ENCODE data around the gene UBXN4. TPM values are rescaled to one million over a fixed set of nuclear protein-coding genes. Genes with fewer than 3 reads are reported as not detected.
"Not testable (repeated sequence)": the region's sequence is repeated elsewhere in the genome, so short reads cannot be mapped to it uniquely, and the experiment has no call there.

Gene UBXN4
- polyA plus RNA-seq, 1 donor, result 68.6 TPM

DNA sequence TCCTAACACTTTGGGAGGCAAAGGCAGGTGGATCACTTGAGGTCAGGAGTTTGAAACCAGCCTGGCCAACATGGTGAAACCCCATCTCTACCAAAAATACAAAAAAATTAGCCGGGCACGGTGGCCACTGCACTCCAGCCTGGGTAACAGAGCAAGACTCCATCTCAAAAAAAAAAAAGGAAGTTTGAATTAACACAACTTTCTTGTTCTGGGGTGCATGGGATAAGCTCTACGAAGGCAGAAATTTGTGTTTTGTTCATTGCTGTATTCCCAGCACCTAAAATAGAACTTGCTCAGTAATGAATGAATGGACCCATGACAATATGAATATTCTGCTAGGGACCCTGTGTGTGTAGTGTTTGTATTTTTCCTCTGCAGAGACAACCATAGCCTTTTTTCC lies 66.2 kb downstream of the UBXN4 start:
- DNase-seq (ENCODE audit: low read depth), result not testable (repeated sequence)

DNA sequence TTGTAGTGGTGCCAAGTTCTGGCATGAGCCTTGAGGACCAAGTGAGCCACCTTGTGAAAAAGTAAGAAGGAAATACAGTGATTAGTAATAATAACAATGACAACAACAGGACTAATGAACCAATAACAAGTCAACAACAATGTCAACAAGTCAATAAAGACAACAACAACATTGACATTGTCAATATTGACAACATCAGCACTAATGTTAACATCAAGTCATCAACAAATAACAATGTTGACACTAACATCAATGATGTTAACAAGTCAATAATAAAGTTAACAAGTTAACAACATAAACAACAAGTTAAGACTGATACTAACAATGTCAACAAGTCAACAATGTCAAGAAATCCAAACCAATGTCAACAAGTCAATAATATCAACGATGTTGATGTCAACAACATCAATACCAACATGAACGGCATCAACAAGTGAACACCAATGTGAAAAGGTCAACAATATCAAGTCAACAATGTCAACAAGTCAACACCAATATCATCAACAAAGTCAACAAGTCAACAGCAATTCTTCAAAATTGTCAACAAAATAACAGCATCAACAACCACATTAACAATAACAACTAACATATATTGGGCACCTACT lies 71.4 kb downstream of the UBXN4 start:
- DNase-seq (ENCODE audit: low read depth), result no peak

DNA sequence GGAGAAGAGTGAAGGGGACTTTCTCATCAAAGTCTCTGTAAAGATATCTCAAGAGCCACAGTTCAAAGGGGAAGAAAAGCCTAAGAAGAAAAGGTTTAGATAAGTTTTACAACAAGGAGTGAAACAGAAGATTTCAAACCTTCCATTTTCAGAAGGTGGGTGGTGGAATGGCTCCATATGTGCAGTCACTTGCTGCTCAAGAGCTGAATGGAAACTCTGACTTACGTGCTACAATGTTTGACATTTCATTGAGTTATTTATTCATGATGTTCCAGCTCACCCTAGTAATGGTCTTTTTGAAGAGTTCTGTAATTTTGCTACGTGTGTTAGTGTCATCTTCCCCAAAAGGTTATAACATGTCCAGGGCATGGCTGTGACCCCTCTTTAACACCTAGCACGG lies 73.6 kb downstream of the UBXN4 start:
- no peak for DNase-seq (ENCODE audit: low read depth)

DNA sequence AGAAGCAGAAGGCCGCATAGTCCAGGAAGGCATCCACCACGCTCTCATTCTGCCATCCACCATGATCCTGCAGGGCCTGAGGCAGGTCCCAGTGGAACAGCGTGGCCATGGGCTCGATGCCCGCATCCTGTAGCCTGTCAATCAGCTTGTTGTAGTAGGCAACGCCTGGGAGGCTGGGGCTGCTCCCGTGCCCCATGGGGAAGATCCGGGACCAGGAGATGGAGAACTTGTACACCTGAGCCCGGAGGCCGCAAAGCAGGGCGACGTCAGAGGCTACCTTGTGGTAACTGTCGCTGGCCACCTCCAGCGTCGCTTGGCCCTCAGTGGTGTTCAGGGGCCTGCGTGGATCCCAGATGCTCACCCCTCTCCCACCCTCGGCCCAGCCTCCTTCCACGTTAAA lies 75.8 kb downstream of the UBXN4 start:
- no peak for DNase-seq (ENCODE audit: low read depth)

DNA sequence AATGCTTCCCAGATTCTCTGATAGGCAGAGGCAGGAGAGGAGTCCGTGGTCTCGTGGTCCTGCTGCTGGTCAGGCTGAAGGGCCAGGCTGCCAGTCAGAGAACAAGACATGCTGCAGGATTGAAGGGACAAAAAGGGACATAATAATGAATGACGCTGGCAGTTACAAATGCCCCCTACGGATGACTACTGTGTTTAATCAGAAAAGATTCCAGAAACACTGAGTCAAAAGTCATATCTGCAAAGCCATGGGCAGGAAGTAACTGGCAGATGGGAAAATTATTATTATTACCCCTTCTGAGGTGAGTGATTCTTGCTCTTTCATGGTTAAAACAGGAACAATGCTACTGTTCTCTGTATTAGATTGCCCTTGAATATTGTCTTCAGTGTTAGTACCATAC lies 76.3 kb downstream of the UBXN4 start:
- no peak for DNase-seq (ENCODE audit: low read depth)

DNA sequence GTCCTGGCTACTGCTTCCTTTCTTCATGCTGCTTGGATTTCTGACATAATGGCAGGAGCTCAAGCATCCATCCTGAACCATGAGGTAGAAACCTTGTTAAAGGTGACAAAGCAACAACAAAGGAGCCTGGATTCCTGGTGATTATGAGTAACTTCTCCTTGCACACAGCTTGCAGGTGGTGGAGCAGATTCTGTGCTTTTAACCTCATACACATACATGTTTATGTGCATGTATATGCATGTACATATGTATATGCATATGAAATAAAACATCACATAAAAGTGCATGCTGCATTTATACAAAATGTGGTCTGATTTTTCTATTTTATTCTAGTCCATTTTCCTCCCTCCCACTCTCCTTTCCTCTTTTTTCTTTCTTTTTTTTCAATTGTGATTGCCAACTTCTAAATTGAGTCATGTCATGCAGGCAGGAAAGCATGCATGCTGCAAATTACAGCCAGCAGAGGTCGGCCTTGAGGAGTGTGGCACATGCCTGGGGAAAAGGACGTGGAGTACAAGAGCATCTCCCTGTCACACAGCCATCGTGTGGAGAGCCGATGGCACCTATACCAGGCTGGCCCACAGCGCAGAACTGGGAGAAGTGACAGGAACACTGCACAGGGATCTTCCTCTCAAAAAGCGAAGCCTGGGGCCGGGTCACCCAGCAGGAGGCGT lies 77.4 kb downstream of the UBXN4 start:
- no peak for DNase-seq (ENCODE audit: low read depth)

DNA sequence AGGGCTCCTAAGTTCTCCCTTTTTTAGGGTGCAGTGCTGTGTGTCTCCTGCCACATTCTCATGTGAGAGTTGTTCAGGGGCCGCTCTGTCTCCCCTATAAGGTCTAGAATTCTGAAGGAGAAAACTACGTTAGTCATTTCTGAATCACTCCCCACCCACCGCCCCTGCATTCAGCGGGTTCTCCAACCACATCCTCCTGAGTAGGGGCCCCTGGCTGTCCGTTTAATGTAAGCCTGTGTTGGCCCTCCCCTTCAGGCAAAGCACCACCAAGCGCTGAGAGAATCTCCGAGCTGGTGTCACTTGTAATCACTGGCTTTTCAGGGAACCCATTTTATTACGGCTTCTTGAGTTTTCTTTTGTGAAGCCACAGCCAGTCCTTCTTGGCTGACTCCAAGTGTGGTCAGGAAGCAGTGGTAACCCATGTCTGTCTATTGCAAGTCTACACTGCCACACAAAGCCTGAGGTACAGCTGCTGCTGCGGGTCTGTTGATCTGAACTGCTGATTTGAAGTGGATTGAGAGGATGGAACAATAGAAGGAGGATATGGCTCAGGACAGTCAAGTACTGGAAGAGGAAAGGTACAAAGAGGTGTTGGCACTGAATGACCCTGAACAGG lies 78.5 kb downstream of the UBXN4 start:
- no peak for DNase-seq (ENCODE audit: low read depth)

DNA sequence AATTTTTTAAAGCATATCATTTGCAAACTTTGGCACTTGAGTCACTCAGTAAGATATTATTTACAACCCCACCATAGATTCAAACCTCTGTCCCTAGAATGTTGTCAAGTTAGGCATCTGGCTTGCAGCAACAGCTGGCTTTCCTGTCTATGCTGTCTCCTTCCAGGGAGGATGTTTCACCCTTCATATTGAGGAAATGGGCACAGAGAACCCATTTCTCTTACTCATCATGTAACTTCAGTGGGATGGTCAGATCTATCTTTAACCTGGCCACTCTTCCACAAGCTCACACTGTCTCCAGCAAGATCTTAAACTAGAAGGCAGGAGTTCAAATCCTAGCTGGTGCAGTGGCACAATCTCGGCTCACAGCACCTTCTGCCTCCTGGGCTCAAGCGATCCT lies 79.5 kb downstream of the UBXN4 start:
- DNase-seq (ENCODE audit: low read depth), result no peak

DNA sequence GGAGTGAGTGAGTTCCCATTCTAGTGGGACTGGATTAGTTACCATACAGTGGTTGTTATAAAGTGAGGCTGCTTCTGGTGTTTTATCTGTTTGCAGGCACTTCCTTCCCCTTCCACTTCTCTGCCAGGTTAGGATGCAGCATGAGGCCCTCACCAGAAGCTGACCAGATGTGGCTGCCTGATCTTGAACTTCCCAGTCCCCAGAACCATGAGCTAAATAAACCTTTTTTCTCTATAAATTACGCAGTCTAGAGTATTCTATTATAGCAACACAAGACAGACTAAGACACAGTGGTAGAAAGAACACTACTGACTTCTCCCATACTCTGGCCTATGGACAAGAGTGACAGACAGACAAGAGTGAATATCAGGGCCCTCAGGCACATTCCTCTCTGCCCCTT lies 81.2 kb downstream of the UBXN4 start:
- DNase-seq (ENCODE audit: low read depth), result no peak

DNA sequence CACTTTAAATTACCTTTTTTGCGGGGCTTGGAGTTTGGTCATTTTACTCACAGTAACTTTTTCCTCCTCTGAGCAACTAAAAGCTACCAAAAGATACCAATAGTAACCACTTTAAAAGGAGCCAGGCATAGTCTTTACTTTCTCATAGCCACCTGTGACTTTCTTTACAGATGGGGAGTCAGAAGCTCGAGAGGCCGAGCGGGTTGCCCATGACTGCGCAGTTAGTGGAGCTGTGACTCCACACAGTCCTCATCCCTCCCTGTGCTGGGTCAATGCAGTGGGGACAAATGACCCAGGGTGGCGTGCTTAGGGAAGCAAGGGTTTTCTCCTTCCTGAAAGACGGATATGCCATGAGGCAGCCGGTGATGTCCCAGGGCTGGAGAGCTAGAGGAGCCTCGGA lies 83.5 kb downstream of the UBXN4 start:
- no peak for DNase-seq (ENCODE audit: low read depth)

DNA sequence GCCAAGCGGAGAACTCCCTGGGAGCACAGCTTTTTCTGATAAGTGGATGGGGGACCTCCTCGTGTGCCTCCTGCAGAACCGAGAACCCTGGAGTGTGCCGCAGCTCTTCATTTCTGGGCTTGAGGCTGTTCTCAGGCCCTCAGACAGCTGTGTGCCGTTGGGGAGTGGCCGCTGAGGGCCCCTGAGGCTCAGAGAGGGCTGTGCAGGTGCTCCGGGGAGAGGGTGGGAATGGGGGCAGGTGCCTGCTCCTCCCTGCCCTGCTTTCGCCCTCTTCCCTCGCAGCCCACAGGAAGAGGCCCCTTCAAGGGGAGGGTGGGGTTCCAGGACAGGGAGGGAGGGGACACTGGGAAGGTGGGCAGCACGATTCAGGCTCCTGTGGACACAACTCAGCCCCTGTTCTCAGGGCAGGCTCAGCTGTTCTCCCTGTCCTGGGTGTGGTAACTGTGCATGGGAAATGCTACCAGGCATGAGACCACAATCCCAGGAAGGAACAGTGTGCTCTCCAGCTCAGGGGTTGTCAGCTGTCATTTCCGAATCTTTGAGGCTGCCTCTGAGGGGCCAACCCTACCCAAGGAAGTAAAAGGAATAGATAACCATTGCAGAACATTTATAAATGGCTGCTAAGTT lies 84.0 kb downstream of the UBXN4 start:
- no peak for DNase-seq (ENCODE audit: low read depth)

DNA sequence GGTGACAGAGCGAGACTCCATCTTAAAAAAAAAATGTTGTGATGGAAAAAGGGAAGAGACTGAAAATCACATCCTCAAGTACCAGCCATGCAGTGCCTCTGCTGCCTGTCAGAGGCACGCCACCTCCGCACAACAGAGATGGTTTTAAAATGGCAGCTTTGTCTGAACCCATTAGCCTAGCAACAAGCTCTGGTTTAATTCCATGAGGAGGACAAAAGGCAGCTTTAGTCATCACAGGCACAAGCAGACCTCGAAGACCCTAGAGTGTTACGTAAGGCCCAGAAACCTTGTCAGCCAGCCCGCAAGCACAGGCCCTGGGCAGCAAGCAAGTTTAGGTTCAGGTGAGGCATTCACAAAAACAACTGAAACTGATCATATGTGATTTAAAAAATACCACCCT lies 84.9 kb downstream of the UBXN4 start:
- no peak for DNase-seq (ENCODE audit: low read depth)

DNA sequence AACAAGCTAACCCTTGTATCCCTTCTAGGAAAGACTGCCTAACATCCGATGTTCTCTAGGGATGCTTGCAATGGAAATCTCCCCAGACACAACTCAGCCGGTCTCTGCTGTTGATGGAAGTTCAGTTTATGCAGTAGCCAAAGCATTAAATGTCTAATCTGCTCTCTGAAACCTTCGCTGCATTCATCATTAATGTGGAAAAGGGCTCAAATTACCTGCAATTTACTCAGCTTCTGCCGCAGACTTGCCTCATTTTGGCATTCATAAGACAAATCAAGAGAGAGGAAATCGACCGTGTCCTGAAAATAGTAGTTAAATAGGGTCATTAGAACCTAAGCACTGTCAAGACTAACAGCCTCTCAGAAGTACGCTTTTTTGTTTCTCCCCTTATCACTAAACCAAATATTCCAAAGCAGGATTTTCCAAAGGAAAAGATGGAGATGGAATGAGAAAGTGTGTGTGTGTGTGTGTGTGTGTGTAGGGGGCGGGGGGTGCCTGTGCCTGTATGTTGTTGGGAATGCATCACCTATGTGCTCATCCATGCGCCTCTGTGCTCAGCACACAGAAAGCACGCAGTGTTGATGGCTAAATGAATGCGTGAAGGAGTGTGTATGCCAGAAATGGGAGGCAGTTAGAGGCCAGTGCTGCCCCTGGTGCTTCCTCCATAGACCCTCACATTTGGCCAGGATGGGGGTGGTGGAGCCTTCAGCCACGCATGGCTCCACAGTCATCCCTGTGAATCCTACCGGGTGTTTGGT lies 87.9 kb downstream of the UBXN4 start:
- DNase-seq (ENCODE audit: low read depth), result no peak

DNA sequence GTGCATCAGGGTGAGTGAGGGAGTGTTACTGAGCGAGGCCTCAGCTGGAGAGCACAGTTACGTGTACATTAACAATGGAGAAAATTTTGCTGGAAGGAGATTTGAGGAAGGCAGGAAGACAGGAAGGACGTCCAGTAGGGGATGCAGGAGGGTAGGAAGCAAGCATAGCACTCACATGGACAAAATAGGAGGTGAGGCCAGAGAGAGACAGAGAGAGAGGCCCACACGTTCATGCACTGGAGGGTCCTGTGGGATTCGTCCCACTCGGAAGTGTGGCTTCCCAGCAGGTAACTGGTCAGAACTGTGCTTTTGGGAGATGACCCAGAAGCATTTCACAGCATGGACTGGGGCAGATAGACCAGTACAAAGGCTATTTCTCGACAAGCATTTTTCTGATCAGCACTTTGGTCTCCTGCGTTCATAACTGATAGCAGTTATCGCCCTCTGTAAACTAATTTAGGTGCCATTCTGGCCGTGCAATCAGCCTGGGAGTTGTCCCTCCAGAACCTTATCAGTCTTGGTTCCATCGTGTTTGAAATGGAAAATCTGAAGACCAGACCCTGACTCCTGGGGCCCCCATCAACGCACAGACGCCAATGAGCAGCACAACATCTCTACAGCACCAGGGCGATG lies 89.6 kb downstream of the UBXN4 start:
- no peak for DNase-seq (ENCODE audit: low read depth)

DNA sequence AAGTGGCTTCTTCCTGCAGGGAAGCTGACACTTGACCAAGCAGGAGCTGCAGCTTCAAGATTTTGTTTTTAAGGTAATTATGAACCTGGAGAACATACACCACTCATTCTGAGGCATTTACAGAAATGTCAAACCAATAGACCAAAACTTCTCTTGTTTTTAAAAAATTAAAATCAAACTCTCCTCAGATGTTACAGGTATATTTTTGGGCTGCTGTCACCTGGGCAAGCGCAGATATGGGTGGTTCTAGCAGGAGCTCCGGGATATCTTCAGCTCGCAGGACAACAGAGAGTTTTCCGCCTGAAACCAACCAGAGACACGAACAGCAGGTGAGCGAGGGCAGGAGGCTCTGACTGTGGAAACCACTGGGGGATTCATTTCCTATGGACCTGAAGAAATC lies 91.2 kb downstream of the UBXN4 start:
- no peak for DNase-seq (ENCODE audit: low read depth)

Other genes with a start within 250 kb of the UBXN4 start
- gene ZRANB3, start 210.6 kb upstream of the UBXN4 start, polyA plus RNA-seq (ENCODE audit: insufficient read length), result 6.9 TPM
- gene R3HDM1, start 210.4 kb upstream of the UBXN4 start, polyA plus RNA-seq (ENCODE audit: insufficient read length), result 21.8 TPM
- gene LCT, start 95.3 kb downstream of the UBXN4 start, polyA plus RNA-seq (ENCODE audit: insufficient read length), result not detected
- gene MCM6, start 134.6 kb downstream of the UBXN4 start, polyA plus RNA-seq (ENCODE audit: insufficient read length), result 18.9 TPM
- gene DARS1, start 243.8 kb downstream of the UBXN4 start, polyA plus RNA-seq (ENCODE audit: insufficient read length), result 92.3 TPM

All from forelimb muscle (tissue), 1 donor.